Neural progenitor cell (in vitro differentiated cells): ENCODE measurements around the gene EIF1.

Experiments
- EZH2 ChIP-seq: fragments of 200-600 bp; sonication (generic); IDR thresholded peaks from 2 replicates; pipeline ENCODE4 v1.6.1; 2017; ENCODE audit warnings: antibody characterized with exemption, mild to moderate bottlenecking, moderate library complexity
- EZH2phosphoT487 ChIP-seq: fragments of 200-600 bp; sonication (generic); IDR thresholded peaks from 2 replicates; pipeline ENCODE4 v1.6.1; 2017; ENCODE audit warnings: antibody characterized with exemption
- TF ChIP-seq, protein P1 (sequence below): fragments of 200-600 bp; sonication (generic); IDR thresholded peaks from 2 replicates; pipeline ENCODE4 v1.5.1; 2017; ENCODE audit warnings: antibody characterized with exemption, mild to moderate bottlenecking

DNA sequence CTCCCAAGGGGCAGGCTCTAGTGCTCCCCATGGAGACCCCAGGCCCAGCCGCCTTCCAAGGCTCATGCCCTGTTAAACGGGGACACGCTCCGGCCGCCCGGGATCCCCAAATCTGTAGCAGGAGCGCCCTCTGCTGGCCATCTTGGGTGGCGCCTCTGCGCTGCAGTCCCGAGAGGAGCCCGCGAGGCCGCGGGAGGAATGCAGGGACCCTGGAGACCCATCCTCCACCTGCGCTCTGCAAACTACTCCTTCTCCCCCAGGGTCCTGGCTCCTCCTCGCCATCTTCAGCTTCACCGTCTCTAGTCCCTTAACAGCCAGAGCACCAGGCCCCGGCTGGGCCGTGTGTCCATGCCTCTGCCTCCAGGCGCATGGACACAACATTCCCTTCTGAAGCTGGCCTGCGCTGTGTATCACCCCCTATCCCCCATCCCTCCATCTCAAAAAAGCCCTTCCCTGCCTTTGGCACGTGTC is 40.7 kb upstream of the EIF1 start:
- TF ChIP-seq, protein P1, sequence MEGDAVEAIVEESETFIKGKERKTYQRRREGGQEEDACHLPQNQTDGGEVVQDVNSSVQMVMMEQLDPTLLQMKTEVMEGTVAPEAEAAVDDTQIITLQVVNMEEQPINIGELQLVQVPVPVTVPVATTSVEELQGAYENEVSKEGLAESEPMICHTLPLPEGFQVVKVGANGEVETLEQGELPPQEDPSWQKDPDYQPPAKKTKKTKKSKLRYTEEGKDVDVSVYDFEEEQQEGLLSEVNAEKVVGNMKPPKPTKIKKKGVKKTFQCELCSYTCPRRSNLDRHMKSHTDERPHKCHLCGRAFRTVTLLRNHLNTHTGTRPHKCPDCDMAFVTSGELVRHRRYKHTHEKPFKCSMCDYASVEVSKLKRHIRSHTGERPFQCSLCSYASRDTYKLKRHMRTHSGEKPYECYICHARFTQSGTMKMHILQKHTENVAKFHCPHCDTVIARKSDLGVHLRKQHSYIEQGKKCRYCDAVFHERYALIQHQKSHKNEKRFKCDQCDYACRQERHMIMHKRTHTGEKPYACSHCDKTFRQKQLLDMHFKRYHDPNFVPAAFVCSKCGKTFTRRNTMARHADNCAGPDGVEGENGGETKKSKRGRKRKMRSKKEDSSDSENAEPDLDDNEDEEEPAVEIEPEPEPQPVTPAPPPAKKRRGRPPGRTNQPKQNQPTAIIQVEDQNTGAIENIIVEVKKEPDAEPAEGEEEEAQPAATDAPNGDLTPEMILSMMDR = peak; percentile 95
- no peak for TF ChIP-seq EZH2
- no peak for TF ChIP-seq EZH2phosphoT487
